Neural cell (in vitro differentiated cells): ENCODE measurements around the gene FAM170B. TPM values are rescaled to one million over a fixed set of nuclear protein-coding genes. Genes with fewer than 3 reads are reported as not detected.

ENCODE experiments used
- H2AFZ ChIP-seq: fragments of 200-600, 300-800 bp; sonication (generic), shearing (Covaris generic); 2 replicates; pipeline ENCODE4 v1.6.0; 2014; ENCODE audit warnings: low read depth, mild to moderate bottlenecking, antibody characterized with exemption, low read length, moderate library complexity
- H3F3A ChIP-seq: fragments of 200-600 bp; shearing (Covaris generic); 2 replicates; pipeline ENCODE4 v1.6.1; 2016; ENCODE audit warnings: mild to moderate bottlenecking, moderate library complexity, mixed read lengths, antibody characterized with exemption, low read length; ENCODE audit not compliant: insufficient read depth, poor library complexity, severe bottlenecking
- H3K27ac ChIP-seq: fragments of 200-600, 300-800 bp; sonication (generic), shearing (Covaris generic); 2 replicates; pipeline ENCODE4 v1.5.1; 2014; ENCODE audit warnings: mild to moderate bottlenecking, low read length, moderate library complexity
- H3K27me3 ChIP-seq: fragments of 300-800, 200-600 bp; sonication (generic), shearing (Covaris generic); 2 replicates; pipeline ENCODE4 v1.6.0; 2014; ENCODE audit warnings: mild to moderate bottlenecking, low read depth, low read length, moderate library complexity; ENCODE audit not compliant: insufficient read depth
- H3K36me3 ChIP-seq: fragments of 300-800, 200-600 bp; sonication (generic), shearing (Covaris generic); 2 replicates; pipeline ENCODE4 v1.5.1; 2014; ENCODE audit warnings: mild to moderate bottlenecking, antibody characterized with exemption, low read length, moderate library complexity; ENCODE audit not compliant: insufficient read depth
- H3K4me2 ChIP-seq: fragments of 300-800, 200-600 bp; sonication (generic), shearing (Covaris generic); 2 replicates; pipeline ENCODE4 v1.6.0; 2014; ENCODE audit warnings: mild to moderate bottlenecking, low read length
- H3K4me3 ChIP-seq: fragments of 300-800, 200-600 bp; sonication (generic), shearing (Covaris generic); 2 replicates; pipeline ENCODE4 v1.5.1; 2014; ENCODE audit warnings: mild to moderate bottlenecking, low read length, moderate library complexity
- H3K79me2 ChIP-seq: fragments of 200-600 bp; shearing (Covaris generic); replicated peaks from 2 replicates; pipeline ENCODE4 v1.6.0; 2014; ENCODE audit warnings: mild to moderate bottlenecking, low read length, moderate library complexity; ENCODE audit not compliant: insufficient read depth
- H3K9ac ChIP-seq: fragments of 300-800, 200-600 bp; sonication (generic), shearing (Covaris generic); 2 replicates; pipeline ENCODE4 v1.6.1; 2016; ENCODE audit warnings: mild to moderate bottlenecking, low read length, mixed read lengths
- H3K9me2 ChIP-seq: fragments of 200-600 bp; shearing (Covaris generic); 2 replicates; pipeline ENCODE4 v1.6.1; 2016; ENCODE audit warnings: mild to moderate bottlenecking, low read length, mixed read lengths; ENCODE audit not compliant: insufficient read depth
- H3K9me3 ChIP-seq: fragments of 200-600, 300-800 bp; sonication (generic), shearing (Covaris generic); 2 replicates; pipeline ENCODE4 v1.6.1; 2016; ENCODE audit warnings: mild to moderate bottlenecking, mixed run types, low read length, moderate library complexity, mixed read lengths
- H4K20me1 ChIP-seq: fragments of 200-600 bp; shearing (Covaris generic); 2 replicates; pipeline ENCODE4 v1.6.1; 2016; ENCODE audit warnings: mild to moderate bottlenecking, mixed run types; ENCODE audit not compliant: insufficient read depth
- EP300 ChIP-seq: fragments of 450-650 bp; conservative IDR thresholded peaks from 2 replicates; pipeline ENCODE4 v1.6.1; 2014; ENCODE audit warnings: antibody characterized with exemption, mild to moderate bottlenecking, moderate library complexity; ENCODE audit not compliant: poor library complexity, severe bottlenecking
- EZH2 ChIP-seq: fragments of 200-600, 300-800 bp; shearing (Covaris generic), sonication (generic); IDR thresholded peaks from 2 replicates; pipeline ENCODE4 v1.6.1; 2014; ENCODE audit warnings: antibody characterized with exemption, low read length, borderline replicate concordance, mild to moderate bottlenecking; ENCODE audit not compliant: insufficient read depth, poor library complexity, severe bottlenecking
- MXI1 ChIP-seq: fragments of 450-650 bp; conservative IDR thresholded peaks from 2 replicates; pipeline ENCODE4 v1.6.1; 2014; ENCODE audit warnings: antibody characterized with exemption, mild to moderate bottlenecking; ENCODE audit not compliant: poor library complexity, severe bottlenecking
- POLR2AphosphoS5 ChIP-seq: IDR thresholded peaks from 2 replicates; pipeline ENCODE4 v1.6.1; 2012
- RAD21 ChIP-seq: fragments of 450-650 bp; conservative IDR thresholded peaks from 2 replicates; pipeline ENCODE4 v1.6.1; 2014; ENCODE audit warnings: antibody characterized with exemption, mild to moderate bottlenecking, moderate library complexity
- SMC3 ChIP-seq: fragments of 450-650 bp; conservative IDR thresholded peaks from 2 replicates; pipeline ENCODE4 v1.6.1; 2014; ENCODE audit warnings: antibody characterized with exemption, mild to moderate bottlenecking, moderate library complexity; ENCODE audit not compliant: poor library complexity
- TAF1 ChIP-seq: IDR thresholded peaks from 2 replicates; pipeline ENCODE4 v1.6.1; 2012; ENCODE audit warnings: low read depth
- polyA plus RNA-seq: library from polyadenylated mRNA; depleted of rRNA; stranded (reverse); fragments of >200 nt; gene quantifications from 2 replicates; pipeline ENCODE4 v1.2.3, GENCODE V29; 2014
- TF ChIP-seq, protein P1 (sequence below): fragments of 450-650 bp; IDR thresholded peaks from 2 replicates; pipeline ENCODE4 v1.5.1; 2014; ENCODE audit warnings: antibody characterized with exemption, mild to moderate bottlenecking, moderate library complexity; ENCODE audit not compliant: poor library complexity, severe bottlenecking
- TF ChIP-seq, protein P2 (sequence below): IDR thresholded peaks from 2 replicates; pipeline ENCODE4 v1.6.1; 2012; ENCODE audit warnings: borderline replicate concordance

Gene FAM170B
- polyA plus RNA-seq, 1 donor from 2014 or later, result not detected

DNA sequence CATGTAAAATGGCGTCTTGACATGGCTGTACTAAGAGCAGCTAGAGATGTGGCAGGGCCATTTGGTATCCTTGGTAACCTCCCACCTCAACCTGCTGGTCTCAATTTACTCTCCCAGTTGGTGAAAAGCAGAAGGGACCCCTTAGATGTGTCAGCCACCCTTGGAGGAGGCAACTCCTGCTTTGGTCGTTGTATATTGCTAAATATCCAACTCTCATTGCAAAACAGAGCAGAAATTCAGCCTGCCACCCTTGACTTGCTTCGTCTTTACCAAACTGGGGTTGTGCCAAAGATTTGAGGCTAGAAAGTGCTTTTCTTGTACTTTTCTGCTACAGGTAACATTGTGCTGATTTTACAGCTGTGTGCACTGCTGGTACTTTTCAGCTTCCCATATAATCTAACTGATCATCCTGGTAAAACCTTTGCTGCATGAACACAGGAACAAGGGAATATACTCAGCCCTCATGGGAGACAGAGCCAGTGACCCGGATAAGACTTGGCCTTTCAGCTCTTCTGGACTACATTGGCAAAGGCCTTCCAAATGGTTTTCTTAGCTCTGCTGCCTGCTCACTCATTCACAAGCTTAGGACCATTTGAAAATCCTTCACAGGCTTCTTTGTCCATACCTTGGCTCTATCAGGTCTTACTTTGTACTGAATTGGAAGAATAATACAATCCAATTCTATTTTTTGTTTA, 16.3 kb downstream of the FAM170B start:
- TF ChIP-seq SMC3, result no peak
- no peak for TF ChIP-seq EP300
- no peak for TF ChIP-seq EZH2
- TF ChIP-seq POLR2AphosphoS5, result no peak
- TF ChIP-seq, protein P1, sequence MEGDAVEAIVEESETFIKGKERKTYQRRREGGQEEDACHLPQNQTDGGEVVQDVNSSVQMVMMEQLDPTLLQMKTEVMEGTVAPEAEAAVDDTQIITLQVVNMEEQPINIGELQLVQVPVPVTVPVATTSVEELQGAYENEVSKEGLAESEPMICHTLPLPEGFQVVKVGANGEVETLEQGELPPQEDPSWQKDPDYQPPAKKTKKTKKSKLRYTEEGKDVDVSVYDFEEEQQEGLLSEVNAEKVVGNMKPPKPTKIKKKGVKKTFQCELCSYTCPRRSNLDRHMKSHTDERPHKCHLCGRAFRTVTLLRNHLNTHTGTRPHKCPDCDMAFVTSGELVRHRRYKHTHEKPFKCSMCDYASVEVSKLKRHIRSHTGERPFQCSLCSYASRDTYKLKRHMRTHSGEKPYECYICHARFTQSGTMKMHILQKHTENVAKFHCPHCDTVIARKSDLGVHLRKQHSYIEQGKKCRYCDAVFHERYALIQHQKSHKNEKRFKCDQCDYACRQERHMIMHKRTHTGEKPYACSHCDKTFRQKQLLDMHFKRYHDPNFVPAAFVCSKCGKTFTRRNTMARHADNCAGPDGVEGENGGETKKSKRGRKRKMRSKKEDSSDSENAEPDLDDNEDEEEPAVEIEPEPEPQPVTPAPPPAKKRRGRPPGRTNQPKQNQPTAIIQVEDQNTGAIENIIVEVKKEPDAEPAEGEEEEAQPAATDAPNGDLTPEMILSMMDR, result no peak
- TF ChIP-seq, protein P2, sequence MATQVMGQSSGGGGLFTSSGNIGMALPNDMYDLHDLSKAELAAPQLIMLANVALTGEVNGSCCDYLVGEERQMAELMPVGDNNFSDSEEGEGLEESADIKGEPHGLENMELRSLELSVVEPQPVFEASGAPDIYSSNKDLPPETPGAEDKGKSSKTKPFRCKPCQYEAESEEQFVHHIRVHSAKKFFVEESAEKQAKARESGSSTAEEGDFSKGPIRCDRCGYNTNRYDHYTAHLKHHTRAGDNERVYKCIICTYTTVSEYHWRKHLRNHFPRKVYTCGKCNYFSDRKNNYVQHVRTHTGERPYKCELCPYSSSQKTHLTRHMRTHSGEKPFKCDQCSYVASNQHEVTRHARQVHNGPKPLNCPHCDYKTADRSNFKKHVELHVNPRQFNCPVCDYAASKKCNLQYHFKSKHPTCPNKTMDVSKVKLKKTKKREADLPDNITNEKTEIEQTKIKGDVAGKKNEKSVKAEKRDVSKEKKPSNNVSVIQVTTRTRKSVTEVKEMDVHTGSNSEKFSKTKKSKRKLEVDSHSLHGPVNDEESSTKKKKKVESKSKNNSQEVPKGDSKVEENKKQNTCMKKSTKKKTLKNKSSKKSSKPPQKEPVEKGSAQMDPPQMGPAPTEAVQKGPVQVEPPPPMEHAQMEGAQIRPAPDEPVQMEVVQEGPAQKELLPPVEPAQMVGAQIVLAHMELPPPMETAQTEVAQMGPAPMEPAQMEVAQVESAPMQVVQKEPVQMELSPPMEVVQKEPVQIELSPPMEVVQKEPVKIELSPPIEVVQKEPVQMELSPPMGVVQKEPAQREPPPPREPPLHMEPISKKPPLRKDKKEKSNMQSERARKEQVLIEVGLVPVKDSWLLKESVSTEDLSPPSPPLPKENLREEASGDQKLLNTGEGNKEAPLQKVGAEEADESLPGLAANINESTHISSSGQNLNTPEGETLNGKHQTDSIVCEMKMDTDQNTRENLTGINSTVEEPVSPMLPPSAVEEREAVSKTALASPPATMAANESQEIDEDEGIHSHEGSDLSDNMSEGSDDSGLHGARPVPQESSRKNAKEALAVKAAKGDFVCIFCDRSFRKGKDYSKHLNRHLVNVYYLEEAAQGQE, result no peak
- TF ChIP-seq MXI1, result no peak
- TF ChIP-seq RAD21, result no peak
- no peak for TF ChIP-seq TAF1
- Histone ChIP-seq H2AFZ (no peak overlapping the region), H3K36me3 (no peaks in the 10 kb centered on the region), H3F3A (no peaks in the 10 kb centered on the region), H3K79me2 (no peaks in the 10 kb centered on the region), H3K27ac (no peak overlapping the region), H3K27me3 (peaks cover 8% of the 10 kb centered on the region), H3K4me2 (no peak overlapping the region), H3K9ac (no peak overlapping the region), H3K9me3 (no peaks in the 10 kb centered on the region), H3K4me3 (no peak overlapping the region), H4K20me1 (no peaks in the 10 kb centered on the region), H3K9me2 (no peaks in the 10 kb centered on the region)

DNA sequence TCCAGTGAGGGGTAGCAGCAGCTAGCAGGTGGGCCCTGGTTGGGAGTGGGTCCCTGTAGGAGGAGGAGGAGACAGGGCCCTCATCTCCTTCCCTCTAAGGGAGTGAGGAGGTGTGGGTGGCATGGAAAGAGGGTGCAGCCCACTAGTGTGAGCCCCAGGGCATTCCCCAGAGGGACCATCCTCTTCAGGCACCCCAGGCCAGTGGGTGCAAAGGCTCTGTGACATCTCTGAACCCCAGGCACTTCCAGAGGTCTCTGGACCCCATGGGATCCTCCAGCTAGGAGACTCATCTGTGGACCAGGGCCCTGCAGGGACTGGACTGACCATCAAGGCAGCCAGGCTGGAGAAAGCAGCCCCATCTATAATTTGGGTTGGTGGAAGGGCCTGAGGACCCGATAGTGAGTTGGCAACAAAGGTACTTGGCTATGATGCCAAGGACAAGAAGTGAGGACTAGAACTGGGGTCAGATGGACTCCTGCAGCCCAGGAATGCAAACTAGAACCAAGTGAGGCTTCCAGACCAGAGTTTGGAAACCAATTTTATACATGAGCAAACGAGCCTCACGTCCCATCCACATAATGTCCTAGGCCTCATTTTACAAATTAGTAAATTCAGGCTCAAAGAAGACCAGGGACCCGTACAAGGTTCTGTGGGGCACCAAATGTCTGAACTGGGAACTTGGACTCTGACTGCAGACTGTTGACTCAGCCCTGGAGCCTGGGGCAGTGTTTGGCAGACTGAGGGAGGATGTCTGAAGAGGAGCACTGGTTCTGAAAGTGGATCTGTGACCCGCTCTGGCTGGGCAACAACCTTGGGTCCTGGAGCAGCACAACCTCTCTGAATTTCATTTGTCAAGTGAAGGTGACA, 17.1 kb downstream of the FAM170B start:
- Histone ChIP-seq H3K9me2 (no peaks in the 10 kb centered on the region), H3K36me3 (no peaks in the 10 kb centered on the region), H4K20me1 (no peaks in the 10 kb centered on the region), H3K9ac (no peak overlapping the region), H3K27ac (no peak overlapping the region), H3K4me2 (no peak overlapping the region), H3F3A (no peaks in the 10 kb centered on the region), H3K9me3 (no peaks in the 10 kb centered on the region), H2AFZ (no peak overlapping the region), H3K4me3 (no peak overlapping the region), H3K27me3 (peaks cover 8% of the 10 kb centered on the region), H3K79me2 (no peaks in the 10 kb centered on the region)
- TF ChIP-seq POLR2AphosphoS5 (no peak), TAF1 (no peak), EP300 (no peak), MXI1 (no peak), EZH2 (no peak), SMC3 (no peak), RAD21 (no peak)
- TF ChIP-seq, protein P1, result no peak
- TF ChIP-seq, protein P2, result no peak
